ENCODE data around the gene RALY. TPM values are rescaled to one million over a fixed set of nuclear protein-coding genes. Genes with fewer than 3 reads are reported as not detected.

The RALY gene
- total RNA-seq, 2 experiments from 2014 or later = 136 to 163 TPM

DNA sequence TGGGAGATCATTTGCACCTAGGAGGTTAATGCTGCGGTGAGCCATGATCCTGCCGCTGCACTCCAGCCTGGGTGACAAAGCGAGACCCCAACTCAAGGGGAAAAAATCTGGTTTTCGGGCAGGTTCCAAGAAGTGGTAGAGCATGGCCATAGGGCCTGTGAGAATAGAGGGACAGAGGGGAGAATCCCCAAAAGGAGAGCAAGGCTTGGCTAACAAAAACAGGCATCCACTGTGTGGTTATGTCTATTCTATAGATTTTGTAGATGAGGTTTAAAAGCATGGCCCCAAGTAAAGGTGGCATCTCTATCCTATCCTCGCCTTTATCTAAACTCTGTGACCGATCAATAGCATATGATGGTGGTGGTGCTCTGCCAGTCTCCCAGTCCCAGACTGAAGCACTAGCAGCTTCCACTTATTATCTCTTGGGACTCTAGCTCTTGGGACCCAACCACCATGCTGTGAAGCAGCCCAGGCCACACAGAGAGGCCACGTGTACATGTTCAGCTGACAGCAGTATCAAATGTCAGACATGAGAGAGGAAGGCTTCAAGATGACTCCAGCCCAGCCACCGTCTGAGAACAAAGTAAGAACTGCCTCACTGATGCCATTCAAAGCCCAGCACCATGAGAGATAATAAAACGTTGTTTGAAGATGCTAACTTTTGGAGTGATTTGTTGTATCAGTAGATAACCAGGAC is 90.7 kb downstream of the RALY start:
- peak; percentile 40 for DNase-seq (ENCODE audit: low spot score)
- H3K36me3 ChIP-seq (ENCODE audit: insufficient read depth, low read length) = peaks cover 96% of the 10 kb centered on the region
- TF ChIP-seq, protein P1, sequence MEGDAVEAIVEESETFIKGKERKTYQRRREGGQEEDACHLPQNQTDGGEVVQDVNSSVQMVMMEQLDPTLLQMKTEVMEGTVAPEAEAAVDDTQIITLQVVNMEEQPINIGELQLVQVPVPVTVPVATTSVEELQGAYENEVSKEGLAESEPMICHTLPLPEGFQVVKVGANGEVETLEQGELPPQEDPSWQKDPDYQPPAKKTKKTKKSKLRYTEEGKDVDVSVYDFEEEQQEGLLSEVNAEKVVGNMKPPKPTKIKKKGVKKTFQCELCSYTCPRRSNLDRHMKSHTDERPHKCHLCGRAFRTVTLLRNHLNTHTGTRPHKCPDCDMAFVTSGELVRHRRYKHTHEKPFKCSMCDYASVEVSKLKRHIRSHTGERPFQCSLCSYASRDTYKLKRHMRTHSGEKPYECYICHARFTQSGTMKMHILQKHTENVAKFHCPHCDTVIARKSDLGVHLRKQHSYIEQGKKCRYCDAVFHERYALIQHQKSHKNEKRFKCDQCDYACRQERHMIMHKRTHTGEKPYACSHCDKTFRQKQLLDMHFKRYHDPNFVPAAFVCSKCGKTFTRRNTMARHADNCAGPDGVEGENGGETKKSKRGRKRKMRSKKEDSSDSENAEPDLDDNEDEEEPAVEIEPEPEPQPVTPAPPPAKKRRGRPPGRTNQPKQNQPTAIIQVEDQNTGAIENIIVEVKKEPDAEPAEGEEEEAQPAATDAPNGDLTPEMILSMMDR (conservative IDR thresholded peaks at IDR 0.05; ENCODE audit: low read length) = no peak
- TF ChIP-seq EZH2phosphoT487 (IDR thresholded peaks at IDR 0.05; ENCODE audit: borderline replicate concordance, low read depth, low read length) = no peak
- H3K79me2 ChIP-seq (ENCODE audit: insufficient read depth, low read depth, low read length) = peaks cover 9% of the 10 kb centered on the region; the same call in 1 of the 2 replicates
- POLR2A ChIA-PET = interaction anchor here (0.6 kb wide), 1 partner anchor 11 kb away, joined by 4 read pairs; no protein-coding TSS in a partner anchor
- peak overlapping the region; percentile 87 for H3K27ac ChIP-seq (ENCODE audit: low read depth, low read length, poor library complexity, severe bottlenecking)
- BruUV-seq (replicated peaks) = TSS peak; percentile 2
- peak overlapping the region; percentile 68 for H3K4me2 ChIP-seq (ENCODE audit: low read length)
- H3K4me1 ChIP-seq (ENCODE audit: insufficient read depth, low read length, poor library complexity, severe bottlenecking) = peaks cover 39% of the 10 kb centered on the region
- H3K4me3 ChIP-seq (ENCODE audit: low read depth, low read length, poor library complexity, severe bottlenecking) = peak overlapping the region; percentile 17
- H2AFZ ChIP-seq (ENCODE audit: low read length) = no peak overlapping the region
- H3K9me3 ChIP-seq (ENCODE audit: low read length) = no peaks in the 10 kb centered on the region
- CTCF ChIA-PET (ENCODE audit: unreplicated experiment) = interaction anchor here (0.6 kb wide), 1 partner anchor 247 kb away, joined by 3 read pairs; no protein-coding TSS in a partner anchor
- H4K20me1 ChIP-seq (ENCODE audit: insufficient read depth, low read length) = no peaks in the 10 kb centered on the region
- no peaks in the 10 kb centered on the region for H3K9me2 ChIP-seq (ENCODE audit: insufficient read depth, low read length)
- intact Hi-C loops (cut with micrococcal nuclease; ENCODE audit: unreplicated experiment) = loop anchor here (5.0 kb wide), 1 partner anchor 292 kb away; no protein-coding TSS in a partner anchor

DNA sequence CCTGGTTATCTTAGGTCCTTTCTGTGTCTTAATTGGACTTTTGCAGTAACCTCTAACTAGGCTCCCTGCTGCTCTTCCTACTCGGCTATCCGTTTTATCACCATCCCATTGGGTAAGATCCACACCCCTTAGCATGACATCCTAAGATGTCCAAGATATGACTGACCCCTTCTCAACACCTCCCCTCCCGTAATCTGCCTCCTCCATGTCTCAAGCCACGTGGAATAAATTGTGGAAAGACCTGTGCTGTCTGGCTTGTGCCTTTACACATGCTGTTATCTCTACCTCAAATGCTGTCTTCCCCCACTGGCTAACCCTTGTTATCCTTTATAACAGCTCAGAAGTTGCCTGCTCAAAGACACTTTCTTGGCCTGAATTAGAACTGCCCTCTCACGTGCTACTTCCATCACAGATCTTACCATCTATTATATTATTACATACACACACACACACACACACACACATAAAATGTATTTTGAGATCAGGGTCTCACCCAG is 91.9 kb downstream of the RALY start:
- intact Hi-C loops (cut with micrococcal nuclease; ENCODE audit: unreplicated experiment) = no loop called here
- Histone ChIP-seq H3K36me3 (ENCODE audit: insufficient read depth, low read length) (peaks cover 96% of the 10 kb centered on the region), H3K9me3 (ENCODE audit: low read length) (no peaks in the 10 kb centered on the region), H3K79me2 (ENCODE audit: insufficient read depth, low read depth, low read length) (peaks cover 12% of the 10 kb centered on the region; the same call in 1 of the 2 replicates), H2AFZ (ENCODE audit: low read length) (no peak overlapping the region), H3K4me1 (ENCODE audit: insufficient read depth, low read length, poor library complexity, severe bottlenecking) (peaks cover 39% of the 10 kb centered on the region), H3K27ac (ENCODE audit: low read depth, low read length, poor library complexity, severe bottlenecking) (peak overlapping the region; percentile 35), H4K20me1 (ENCODE audit: insufficient read depth, low read length) (no peaks in the 10 kb centered on the region), H3K9me2 (ENCODE audit: insufficient read depth, low read length) (no peaks in the 10 kb centered on the region), H3K4me3 (ENCODE audit: low read depth, low read length, poor library complexity, severe bottlenecking) (no peak overlapping the region), H3K4me2 (ENCODE audit: low read length) (no peak overlapping the region)
- DNase-seq (ENCODE audit: low spot score) = no peak
- no TSS peak for BruUV-seq (replicated peaks)
- POLR2A ChIA-PET = interaction anchor here (0.6 to 0.8 kb wide), 2 partner anchors 18 to 93 kb away, joined by 3 read pairs; no protein-coding TSS in a partner anchor
- CTCF ChIA-PET (ENCODE audit: unreplicated experiment) = no interaction called here
- TF ChIP-seq EZH2phosphoT487 (IDR thresholded peaks at IDR 0.05; ENCODE audit: borderline replicate concordance, low read depth, low read length) = no peak
- TF ChIP-seq, protein P1 (conservative IDR thresholded peaks at IDR 0.05; ENCODE audit: low read length) = no peak
